Measurements from ENCODE around the gene DLG2.

The DLG2 gene

DNA sequence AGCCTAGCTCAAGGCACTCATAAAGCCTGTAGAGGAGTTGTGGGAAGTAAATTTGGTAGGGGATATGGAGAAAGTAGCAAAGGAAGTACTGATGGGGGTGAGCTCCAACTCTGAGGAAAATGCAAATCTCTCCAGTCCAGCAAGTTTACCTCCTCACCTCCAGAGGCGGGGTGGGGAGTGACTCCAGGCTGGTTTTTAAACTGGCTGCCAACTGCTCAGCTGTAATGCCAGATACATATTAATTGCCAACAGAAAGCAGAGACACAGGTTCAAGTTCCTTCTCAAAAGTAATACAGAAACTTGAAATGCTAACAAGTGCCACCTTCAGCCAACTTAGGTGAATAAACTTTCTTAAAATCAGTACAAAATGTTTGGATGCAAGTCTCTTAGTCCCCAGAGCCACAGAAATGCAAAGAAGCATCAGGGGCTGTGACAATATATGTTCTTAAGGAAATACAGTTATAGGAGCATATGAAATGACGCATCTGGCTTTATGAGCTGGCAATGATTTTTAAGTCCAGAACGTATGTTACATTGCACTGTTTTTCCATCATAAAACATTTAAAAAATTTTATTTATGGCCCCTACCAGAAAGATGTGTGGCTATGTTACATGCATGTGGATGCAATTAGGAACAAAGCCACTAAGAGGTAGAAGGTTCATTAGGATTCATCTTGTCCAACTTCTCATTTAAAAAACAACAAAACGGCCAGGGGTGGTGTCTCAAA is 1904.6 kb downstream of the DLG2 start:
- no peak for DNase-seq (ENCODE audit: low spot score)

DNA sequence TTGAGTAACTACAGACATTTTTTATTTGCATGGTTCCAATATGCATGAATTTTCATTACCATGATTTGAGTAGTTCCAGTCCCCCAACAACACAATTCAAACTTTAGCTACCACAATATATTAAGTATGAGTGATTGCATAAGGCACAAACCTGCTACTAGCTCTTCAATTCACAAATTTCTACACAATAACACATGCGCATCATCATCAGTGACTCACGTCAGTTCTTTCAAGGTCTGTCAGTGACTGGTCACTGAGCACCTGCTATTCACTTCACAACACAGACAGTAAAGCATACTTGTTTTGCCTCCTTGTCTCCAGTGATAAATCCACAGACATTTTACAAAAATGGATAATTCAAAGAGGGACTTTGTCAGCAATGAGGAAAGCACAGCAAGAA is 1905.9 kb downstream of the DLG2 start:
- no peak for DNase-seq (ENCODE audit: low spot score)

DNA sequence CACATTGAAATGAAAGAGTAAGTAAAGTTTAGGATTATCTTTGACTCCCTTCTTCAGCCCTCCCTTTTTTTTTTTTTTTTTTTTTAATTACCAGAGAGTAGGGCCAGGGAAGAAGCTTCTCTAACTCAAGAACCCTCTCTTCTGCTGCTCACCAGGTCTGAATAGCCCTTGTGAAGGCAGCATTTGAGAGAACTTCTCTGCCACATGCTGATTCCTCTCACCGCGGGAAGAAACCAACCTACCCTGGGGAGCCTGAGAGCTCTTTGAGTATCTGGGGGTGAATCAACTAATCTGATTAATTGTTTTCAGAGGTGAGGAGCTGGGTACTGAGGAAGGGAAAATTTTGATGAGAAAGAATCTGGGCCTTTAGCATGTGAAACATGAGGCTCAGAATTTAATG is 1906.5 kb downstream of the DLG2 start:
- DNase-seq (ENCODE audit: low spot score) = no peak

DNA sequence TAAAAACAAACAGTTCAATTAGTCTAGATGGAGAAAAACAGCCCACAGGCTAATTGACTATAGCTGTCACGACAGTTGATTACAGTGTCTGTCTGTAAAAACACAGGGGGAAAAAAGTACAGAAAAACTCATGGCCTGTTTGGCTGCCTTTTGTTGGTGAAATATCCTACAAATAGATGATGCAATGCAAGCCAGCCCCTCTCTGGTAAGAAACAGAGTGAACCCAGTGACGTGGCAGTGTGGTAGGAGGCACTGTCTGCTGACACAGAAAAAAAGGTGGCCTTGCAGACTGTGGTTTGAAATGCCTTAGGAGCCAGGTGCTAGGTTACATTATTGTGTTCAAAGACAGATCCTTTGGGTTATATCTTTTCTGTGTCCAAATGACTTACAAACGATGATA is 1909.6 kb downstream of the DLG2 start:
- no peak for DNase-seq (ENCODE audit: low spot score)

DNA sequence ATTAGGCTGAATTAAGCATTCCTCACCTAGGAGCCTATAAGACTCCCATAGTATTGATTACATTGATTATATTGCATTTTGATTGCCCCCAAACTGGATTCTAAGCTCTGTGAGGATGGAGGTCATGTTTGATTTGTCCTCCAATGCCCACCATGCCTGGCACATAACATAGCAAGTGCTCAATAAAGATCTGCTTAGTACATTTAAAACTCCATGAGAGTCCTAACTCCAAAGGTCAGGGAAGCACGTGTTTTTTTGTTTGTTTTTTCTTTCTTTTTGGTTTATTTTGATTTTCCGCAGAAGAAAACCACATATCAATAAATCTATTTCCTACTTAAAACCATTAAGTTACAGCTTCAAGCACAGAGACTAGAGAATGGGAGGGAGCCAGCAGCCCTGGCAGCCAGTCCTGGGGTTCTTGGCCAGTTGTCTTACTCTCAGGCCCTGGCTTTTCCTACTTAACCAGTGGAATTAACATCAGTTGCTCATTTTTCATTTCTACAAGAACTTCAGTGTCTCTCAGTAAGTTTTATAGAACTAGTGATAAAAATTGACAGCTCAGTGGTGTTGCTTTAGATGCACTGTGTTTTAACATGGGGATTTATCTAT is 1911.1 kb downstream of the DLG2 start:
- no peak for DNase-seq (ENCODE audit: low spot score)

DNA sequence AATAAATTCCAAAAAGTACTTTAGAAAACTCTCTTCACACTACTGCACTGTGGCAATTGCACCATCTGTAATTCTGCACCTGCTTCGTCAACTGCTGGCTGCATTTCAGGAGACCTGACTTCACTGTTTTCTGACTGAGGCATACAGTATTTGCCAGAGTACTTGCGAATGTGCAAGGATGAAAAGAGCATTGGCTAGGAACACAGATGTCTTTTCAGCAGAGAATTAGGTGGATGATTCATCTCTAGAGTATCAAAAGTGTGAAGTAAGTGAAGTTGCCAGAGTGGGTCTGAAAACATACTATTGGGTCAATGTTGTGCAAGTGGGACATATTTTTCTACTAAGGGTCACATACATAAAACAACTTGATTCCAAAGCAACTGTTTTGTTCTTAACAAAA is 1913.4 kb downstream of the DLG2 start:
- DNase-seq (ENCODE audit: low spot score) = no peak

DNA sequence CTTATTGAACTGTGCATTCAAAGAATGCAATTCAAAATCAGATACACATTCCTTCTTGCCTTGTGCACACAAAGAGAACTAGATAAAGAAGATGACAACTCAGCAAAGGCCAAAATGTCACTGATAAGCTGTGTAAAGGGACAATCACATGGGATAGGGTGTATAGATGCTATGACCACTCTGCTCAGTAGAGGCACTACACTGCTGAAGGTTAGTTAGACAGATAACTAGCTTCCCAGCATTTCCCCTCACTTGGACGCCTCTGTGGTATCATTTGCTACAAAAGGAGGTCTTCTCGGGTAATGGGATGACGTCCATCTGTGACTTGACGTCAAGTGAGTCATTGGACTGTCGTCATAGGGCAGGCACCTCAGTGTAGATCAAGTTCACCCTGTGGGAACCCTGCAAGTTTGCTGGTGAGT is 1916.0 kb downstream of the DLG2 start:
- no peak for DNase-seq (ENCODE audit: low spot score)

DNA sequence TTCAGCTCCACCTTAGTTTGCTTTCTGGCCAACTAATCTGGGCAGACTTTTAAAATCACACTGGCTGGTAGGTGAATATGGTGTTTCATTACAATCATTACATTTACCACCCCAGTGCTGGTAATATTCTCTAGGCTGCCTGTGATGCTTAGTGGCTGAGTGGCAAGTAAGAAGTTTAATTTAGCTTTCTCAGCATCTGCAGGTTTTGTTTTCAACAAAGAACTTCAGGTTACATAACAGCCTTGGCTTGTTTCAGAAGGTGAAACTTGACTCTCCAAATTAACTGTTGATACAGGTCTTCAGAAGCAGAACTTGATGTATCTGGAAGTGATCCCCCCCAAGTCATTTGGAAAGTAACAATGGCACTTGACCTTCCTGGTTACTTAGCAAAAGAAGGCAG is 1917.7 kb downstream of the DLG2 start:
- DNase-seq (ENCODE audit: low spot score) = no peak

DNA sequence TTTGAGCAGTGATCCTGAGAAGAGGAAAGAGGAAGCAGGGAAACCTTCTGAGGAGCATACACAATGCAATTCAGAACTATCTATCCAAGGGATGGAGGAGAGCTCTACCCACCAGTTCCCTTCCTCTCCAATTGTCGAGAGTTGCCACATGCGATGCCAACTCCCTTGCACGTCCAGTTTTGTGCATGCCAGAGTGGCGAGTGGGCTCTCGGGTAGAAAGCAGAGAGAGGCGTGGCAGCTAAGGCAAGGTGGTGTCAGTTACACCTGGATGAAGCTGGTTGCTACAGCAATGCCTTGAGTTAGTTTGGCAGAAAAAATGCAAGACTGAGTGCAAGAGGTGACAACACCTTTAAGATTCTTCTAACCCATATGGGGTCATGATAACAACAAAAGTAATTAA is 1920.6 kb downstream of the DLG2 start:
- DNase-seq (ENCODE audit: low spot score) = no peak

DNA sequence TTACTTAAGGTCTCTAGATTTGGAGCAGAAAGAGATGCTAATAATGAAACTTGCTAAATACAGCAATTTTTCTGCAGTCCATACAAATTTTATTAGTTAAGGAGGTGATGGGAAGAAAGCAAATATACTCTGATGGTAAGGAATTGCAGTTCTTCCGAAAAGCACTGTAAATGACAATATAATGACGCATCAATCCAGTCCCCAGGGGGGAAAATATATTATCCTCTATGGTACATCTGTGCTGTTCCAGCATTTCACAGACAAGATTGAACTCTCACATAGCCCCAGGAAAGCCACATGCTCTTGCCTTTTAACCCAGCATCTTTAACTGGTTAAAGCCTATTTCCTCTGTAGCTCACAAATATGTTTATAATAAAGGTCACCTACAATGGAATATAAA is 1924.3 kb downstream of the DLG2 start:
- no peak for DNase-seq (ENCODE audit: low spot score)

DNA sequence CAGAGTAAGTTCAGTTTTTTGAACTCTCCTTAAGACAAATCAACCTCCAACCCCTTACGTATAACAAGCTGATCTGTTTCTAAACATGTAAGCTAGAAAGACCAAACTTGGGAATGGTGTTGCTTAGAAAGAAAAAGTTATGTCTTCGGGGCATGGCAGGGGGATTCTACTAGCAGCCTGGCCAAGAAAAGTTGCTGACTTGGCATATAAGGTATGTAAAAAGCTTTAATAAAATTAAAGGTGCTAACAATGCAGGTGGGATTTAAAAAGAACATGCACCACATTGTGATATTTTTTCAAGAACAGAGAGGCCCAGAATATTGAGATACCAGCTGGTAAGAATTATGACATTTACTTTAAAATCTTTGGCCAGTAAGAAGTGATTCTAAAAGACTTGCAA is 1929.6 kb downstream of the DLG2 start:
- DNase-seq (ENCODE audit: low spot score) = no peak

DNA sequence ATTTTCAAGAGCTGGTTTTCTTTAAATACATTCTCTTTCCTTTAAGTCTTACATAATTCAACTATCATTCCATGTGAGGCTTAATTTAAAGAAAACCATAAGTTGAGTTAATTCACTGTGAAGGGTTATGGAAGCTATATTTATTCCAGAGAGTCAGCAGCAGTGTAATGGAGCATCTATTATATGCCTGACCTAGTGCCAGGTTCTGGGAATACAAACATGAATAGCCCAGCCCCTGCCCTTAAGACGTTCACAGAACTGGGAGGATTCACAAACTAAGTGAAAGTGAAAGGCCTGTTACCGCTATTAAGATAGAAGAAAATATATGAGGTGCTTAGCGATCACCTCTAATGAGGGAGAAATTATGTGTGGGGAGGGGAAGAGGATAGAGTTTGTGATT is 1932.1 kb downstream of the DLG2 start:
- no peak for DNase-seq (ENCODE audit: low spot score)

DNA sequence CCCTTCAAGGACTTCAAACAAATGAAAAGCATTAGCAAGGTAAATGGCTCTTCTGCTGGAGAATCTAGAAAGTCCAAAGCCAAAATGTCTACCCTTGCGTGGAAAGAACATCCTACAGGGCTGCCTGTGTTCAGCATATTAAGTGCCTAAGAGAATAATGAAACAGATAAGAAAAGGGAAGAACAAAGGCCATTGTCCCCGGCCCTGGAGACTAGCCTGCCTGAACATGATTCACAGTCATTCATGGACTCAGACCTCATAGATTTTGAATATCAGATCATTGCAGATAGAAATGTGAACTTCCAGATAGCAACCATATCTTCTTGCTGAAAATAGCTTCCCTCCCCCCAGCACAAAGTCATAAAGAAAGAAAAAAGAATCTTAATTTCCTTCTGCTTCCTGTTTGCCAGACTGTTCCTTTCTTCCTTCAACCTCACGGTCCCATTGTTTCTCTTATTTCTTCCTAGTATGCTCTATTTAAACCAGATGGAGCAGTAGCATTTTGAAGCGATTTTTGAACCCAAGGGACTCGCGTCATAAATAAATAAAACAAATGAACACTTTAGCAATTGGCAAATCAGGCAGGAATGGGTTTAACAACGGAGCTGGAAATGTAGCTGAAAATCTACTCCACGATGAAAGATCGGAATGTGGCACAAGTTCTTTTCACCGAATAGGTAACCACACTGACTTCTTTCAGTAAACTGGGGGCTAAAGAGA is 1932.8 kb downstream of the DLG2 start:
- peak; percentile 80 for DNase-seq (ENCODE audit: low spot score)

DNA sequence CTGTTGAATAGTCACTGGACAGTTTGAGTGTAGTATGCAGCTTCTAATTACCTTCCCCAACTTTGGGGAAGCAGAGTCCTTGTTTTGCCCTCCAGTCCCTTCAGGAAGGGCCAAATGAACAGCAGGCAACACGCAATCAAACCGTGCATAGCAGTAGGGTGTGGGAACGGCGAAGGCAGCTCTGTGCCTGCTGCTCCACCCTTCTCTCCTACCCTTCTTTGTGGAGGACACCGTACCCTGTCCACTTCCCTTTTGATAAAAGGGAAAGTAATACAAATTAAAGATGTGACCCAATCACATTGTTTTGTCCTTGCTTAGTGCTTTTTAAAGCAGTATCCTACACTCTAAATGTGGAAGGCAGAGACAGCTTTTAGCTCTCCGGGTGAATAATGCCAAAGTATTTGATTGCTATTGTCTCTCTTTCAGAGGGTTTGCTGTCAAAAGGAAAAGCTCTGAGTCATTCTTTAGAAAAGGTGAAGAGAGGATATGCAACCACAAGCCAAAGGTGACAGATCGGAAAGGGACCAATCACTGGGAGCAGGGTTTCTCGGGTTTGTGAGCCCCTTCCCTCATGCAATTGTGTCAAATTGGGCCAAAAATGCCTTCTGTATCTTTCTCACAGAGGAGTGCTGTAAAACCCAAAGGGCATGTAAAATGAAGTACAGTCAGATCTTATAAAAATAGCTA is 1933.7 kb downstream of the DLG2 start:
- DNase-seq (ENCODE audit: low spot score) = no peak

DNA sequence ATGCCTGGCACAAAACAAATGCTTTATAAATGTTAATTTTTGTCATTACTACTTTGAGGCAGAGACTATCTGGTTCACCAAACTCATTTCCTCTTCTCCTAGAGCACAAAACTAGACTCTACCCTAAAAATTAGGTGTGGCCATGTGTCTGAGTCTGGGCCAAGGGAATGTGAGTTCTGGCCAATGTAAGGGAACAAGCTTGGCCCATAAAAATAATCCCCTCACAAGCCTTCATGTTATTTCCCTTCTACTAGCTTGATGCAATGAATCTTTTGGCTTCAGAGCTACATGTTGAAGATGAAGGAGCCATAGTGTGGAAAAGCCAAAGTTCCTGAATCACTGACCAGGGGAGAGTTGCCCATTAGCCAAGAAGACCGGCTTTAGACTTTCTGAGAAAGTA is 1934.5 kb downstream of the DLG2 start:
- no peak for DNase-seq (ENCODE audit: low spot score)

DNA sequence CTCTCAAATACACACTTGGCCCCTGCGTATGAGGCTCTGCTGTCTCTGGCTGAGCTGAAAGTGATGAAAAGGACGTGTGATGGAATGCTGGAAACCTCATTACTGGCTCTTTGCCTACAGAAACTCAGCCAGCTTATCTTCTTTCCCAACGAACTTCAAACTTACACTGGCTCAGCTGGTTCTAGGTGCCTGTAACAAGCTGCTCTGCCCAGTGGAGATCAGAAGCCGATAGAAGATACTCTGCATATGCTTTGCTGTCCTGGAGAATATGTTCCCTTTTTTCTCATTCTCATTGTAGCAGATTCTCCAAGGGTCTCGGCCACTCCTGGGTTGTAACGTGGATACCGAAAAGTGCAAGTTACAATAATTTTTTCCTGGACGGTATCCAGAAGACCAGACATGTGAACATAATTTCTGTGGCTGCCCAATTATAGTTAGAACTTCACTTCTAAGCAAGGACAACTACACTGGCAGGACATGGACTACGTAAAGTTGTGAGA is 1935.6 kb downstream of the DLG2 start:
- DNase-seq (ENCODE audit: low spot score) = no peak

DNA sequence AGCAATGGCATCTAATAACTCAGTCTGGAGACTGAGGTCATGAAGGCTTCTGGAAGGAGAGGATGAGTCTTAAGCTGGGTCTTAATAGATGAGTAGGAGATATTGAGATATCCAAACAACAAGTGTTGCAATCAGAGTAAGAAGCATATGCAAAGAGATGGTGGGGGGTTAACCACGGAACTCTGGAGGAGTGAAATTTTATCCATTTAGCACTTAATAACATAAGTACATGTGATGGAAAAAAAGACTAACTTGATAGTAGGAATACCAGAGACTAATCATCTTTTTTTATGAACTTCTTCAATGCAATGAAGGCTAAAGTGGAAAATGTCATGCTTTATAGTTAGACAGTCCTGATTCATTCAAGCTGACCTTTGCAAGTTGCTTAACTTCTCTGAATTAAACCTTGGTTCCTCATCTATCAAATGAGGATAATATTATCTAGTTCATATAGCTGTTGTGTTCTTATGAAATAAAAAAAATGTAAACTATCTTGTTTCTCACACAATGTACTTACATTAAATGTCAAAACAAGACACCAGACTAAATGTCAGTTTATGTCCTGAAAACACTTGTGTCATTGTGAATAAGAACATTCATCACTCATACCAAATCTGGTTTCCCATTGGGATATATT is 1937.9 kb downstream of the DLG2 start:
- DNase-seq (ENCODE audit: low spot score) = no peak

DNA sequence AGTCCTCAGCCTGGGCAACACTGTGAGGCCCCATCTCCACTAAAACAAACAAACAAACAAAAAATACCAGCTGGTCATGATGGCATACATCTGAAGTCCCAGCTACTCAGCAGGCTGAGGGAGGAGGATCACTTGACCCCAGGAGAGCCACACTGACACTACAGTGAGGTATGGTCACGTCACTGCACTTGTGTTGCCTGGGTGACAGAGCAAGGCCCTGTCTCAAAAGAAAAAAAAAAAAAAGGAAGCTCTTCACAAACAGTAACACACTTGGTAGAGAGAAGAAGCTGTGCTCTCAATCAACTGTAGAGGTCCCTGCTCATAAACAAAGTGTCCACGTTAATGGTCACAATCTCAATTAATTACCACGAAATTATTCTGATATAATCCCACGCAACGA is 1939.4 kb downstream of the DLG2 start:
- DNase-seq (ENCODE audit: low spot score) = no peak

DNA sequence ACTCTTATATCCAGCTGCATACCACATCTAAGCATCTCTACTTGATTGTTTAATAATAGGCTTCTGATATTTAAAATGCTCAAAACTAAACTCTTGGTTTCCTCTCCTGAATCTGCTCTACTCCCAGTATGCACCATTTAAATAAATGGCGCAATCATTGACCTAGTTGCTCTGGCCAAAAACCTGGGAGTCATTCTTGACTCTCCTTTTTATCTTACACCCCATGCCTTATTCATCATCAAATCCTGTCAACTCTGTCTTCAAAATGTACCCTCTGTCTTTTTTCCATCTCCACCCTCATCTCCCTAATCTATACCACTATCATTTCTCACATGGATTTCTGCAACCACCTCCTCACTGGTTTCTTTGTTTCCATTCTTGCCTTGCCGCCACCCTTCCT is 1941.4 kb downstream of the DLG2 start:
- DNase-seq (ENCODE audit: low spot score) = no peak

DNA sequence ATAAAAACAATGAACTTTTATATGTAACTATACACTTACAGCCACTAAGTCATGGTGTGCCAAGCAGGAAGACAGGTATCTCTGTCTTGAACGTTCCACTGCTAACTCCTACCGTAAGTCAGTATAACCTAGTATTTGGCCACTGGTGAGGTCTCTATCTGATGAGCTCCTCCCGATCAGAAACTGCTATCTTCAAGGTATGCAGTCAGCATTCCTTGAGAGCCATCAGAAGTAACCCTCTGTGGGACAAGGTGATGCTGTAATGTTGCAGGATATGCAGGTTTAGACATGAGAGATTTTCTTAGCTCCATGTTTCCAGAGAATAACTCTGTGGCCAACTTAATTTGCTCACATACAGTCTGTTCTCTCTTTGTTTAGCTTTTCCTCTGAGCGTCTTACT is 1943.1 kb downstream of the DLG2 start:
- DNase-seq (ENCODE audit: low spot score) = no peak

DNA sequence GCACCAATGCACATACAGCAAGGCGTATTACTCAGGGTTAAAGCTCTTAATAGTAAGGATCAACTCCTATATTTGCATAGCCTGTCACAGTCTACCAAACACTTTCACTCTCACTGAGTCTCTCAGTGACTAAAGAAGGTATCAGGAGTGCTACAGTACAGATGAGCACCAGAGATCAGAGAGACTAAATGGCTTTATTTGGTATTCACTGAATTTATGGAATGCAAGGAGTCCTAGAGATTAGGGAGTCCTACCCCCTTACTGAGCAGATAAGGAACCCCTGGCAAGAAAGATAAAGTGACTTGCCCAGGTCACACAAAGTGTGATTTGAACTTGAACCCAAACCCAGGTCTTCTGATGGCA is 1944.6 kb downstream of the DLG2 start:
- no peak for DNase-seq (ENCODE audit: low spot score)

DNA sequence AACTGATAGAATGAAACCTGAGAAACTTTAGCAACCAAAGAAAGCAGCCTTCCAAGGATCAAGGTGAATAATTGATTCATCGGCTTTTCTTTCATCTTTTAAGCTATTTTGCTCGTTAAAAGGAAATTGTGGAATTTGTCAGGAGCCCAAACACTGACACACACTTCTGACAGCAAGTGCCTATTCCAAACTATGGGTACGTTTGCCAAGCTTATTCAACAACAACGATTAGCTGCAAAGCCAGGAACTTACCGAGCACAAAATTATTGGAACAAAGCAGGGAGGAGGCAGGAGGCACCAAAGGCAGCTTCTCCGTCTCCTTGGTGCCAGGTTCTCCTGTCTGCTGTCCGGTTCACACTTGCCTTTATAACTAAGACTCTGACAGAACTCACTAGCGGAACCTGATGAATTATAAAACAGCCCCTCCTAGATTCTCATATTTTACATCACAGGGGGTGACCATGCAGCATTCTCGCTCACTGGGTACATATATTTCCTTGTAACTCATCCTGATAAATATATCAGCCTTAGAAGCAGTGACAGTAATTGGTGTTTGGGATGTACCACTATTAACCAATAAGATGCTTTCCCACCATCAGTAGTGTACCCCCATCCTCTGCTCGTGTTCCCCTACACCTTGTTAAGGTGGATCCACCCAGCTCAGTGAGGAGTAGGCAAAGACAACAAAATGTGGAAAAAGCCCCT is 1945.1 kb downstream of the DLG2 start:
- DNase-seq (ENCODE audit: low spot score) = no peak
